Bronchial epithelial cell (primary cell): ENCODE data around the gene LAMC3. TPM values are rescaled to one million over a fixed set of nuclear protein-coding genes. Genes with fewer than 3 reads are reported as not detected.

Source experiments
- DNase-seq: peaks from one replicate; pipeline ENCODE4 v3.0.0-alpha.2; 2010; ENCODE audit warnings: low read depth
- FAIRE-seq: peaks from 2 replicates; lab custom pipeline; 2011; peaks lifted over from hg19 to GRCh38; lab: Jason Lieb, UNC
- H3K27me3 ChIP-seq: 2 replicates; pipeline ENCODE4 v1.5.1; 2011; ENCODE audit warnings: low read length; ENCODE audit not compliant: control insufficient read depth, insufficient read depth
- H3K36me3 ChIP-seq: 2 replicates; pipeline ENCODE4 v1.5.1; 2011; ENCODE audit warnings: low read length; ENCODE audit not compliant: control insufficient read depth, insufficient read depth
- H3K4me3 ChIP-seq: 2 replicates; pipeline ENCODE4 v1.5.1; 2011; ENCODE audit warnings: mild to moderate bottlenecking, low read depth, low read length, control low read depth
- CTCF ChIP-seq: IDR thresholded peaks from 2 replicates; pipeline ENCODE4 v1.5.1; 2011; ENCODE audit warnings: mild to moderate bottlenecking, moderate library complexity, low read length, control low read depth, inconsistent platforms; ENCODE audit not compliant: insufficient read depth, severe bottlenecking
- total RNA-seq: library from RNA; depleted of rRNA; stranded (reverse); fragments of >200 nt; gene quantifications from 2 replicates; pipeline ENCODE4 v1.2.1, GENCODE V29; 2014

Gene LAMC3
- total RNA-seq, 1 donor from 2014 or later: not detected

GRCh38 chr9:131065599-131065998, 56.6 kb downstream of the LAMC3 start:
- no peak for DNase-seq
- Histone ChIP-seq H3K27me3 (no peaks in the 10 kb centered on the region), H3K36me3 (no peaks in the 10 kb centered on the region), H3K4me3 (no peak overlapping the region)
- no peak for FAIRE-seq
- no peak for TF ChIP-seq CTCF

GRCh38 chr9:131067625-131068024, 58.7 kb downstream of the LAMC3 start:
- Histone ChIP-seq H3K27me3 (no peaks in the 10 kb centered on the region), H3K4me3 (no peak overlapping the region), H3K36me3 (no peaks in the 10 kb centered on the region)
- DNase-seq (no peak), FAIRE-seq (no peak)
- no peak for TF ChIP-seq CTCF

GRCh38 chr9:131068076-131068816, 59.3 kb downstream of the LAMC3 start:
- no peak for DNase-seq
- Histone ChIP-seq H3K4me3 (no peak overlapping the region), H3K36me3 (no peaks in the 10 kb centered on the region), H3K27me3 (no peaks in the 10 kb centered on the region)
- no peak for TF ChIP-seq CTCF
- no peak for FAIRE-seq

- Histone ChIP-seq H3K4me3 (no peak overlapping the region), H3K36me3 (no peaks in the 10 kb centered on the region), H3K27me3 (no peaks in the 10 kb centered on the region)
- FAIRE-seq (no peak), DNase-seq (no peak)
- TF ChIP-seq CTCF: no peak
Measured at GRCh38 chr9:131069699-131070098, 60.7 kb downstream of the LAMC3 start.

- H3K36me3 ChIP-seq: no peaks in the 10 kb centered on the region
- no peaks in the 10 kb centered on the region for H3K27me3 ChIP-seq
- H3K4me3 ChIP-seq: no peak overlapping the region
- FAIRE-seq: no peak
- no peak for DNase-seq
- TF ChIP-seq CTCF: no peak
Measured at GRCh38 chr9:131072107-131072870, 63.3 kb downstream of the LAMC3 start.
